HepG2 (cell line): ENCODE data around the gene ATP9B.

Source experiments
- ATRX ChIP-seq: sonication (generic); formaldehyde crosslinking; IDR thresholded peaks from 2 replicates; pipeline ENCODE4 v1.4.0; 2020; ENCODE audit warnings: missing genetic modification reagents, borderline replicate concordance
- CBX5 ChIP-seq: sonication (generic); formaldehyde crosslinking; IDR thresholded peaks from 2 replicates; pipeline ENCODE4 v1.4.0; 2020; ENCODE audit warnings: missing genetic modification reagents, borderline replicate concordance
- CTCF ChIP-seq: sonication (generic); formaldehyde crosslinking; IDR thresholded peaks from 2 replicates; pipeline ENCODE4 v1.5.0; 2020; ENCODE audit warnings: mild to moderate bottlenecking, missing genetic modification reagents, moderate library complexity
- SP2 ChIP-seq: sonication (generic); formaldehyde crosslinking; IDR thresholded peaks from 2 replicates; pipeline ENCODE4 v1.5.1; 2020; ENCODE audit warnings: mild to moderate bottlenecking, missing genetic modification reagents
- SRY ChIP-seq: sonication (generic); formaldehyde crosslinking; IDR thresholded peaks from 2 replicates; pipeline ENCODE4 v1.8.0; 2022; ENCODE audit warnings: mild to moderate bottlenecking, missing genetic modification reagents
- SUZ12 ChIP-seq: fragments of 150-350 bp; IDR thresholded peaks from 2 replicates; pipeline ENCODE4 v1.6.1; 2014; ENCODE audit warnings: low read depth, low read length
- ZBTB21 ChIP-seq: sonication (generic); formaldehyde crosslinking; IDR thresholded peaks from 2 replicates; pipeline ENCODE4 v1.4.0; 2020; ENCODE audit warnings: missing genetic modification reagents

- no peak for TF ChIP-seq CTCF (CRISPR knock-in tag)
- TF ChIP-seq SUZ12, result no peak
- no peak for TF ChIP-seq ATRX (CRISPR knock-in tag)
- TF ChIP-seq ZBTB21 (CRISPR knock-in tag), result no peak
- TF ChIP-seq SP2 (CRISPR knock-in tag), result no peak
- TF ChIP-seq SRY (CRISPR knock-in tag), result no peak
- no peak for TF ChIP-seq CBX5 (CRISPR knock-in tag)
Measured at GRCh38 chr18:79393635-79394533, 324.7 kb downstream of the ATP9B start.
